Myocyte (in vitro differentiated cells): Measurements from ENCODE around the gene SCAPER. TPM values are rescaled to one million over a fixed set of nuclear protein-coding genes. Genes with fewer than 3 reads are reported as not detected.
"Not testable (repeated sequence)": the region's sequence is repeated elsewhere in the genome, so short reads cannot be mapped to it uniquely, and the experiment has no call there.

Source experiments
- DNase-seq: peaks from one replicate; pipeline ENCODE4 v3.0.0-alpha.2; 2012; ENCODE audit warnings: low read depth
- total RNA-seq: library from RNA; depleted of rRNA; stranded (reverse); fragments of >200 nt; gene quantifications from 2 replicates; pipeline ENCODE4 v1.2.3, GENCODE V29; 2014

The SCAPER gene
- total RNA-seq, 1 donor from 2014 or later = 22.0 TPM

DNA sequence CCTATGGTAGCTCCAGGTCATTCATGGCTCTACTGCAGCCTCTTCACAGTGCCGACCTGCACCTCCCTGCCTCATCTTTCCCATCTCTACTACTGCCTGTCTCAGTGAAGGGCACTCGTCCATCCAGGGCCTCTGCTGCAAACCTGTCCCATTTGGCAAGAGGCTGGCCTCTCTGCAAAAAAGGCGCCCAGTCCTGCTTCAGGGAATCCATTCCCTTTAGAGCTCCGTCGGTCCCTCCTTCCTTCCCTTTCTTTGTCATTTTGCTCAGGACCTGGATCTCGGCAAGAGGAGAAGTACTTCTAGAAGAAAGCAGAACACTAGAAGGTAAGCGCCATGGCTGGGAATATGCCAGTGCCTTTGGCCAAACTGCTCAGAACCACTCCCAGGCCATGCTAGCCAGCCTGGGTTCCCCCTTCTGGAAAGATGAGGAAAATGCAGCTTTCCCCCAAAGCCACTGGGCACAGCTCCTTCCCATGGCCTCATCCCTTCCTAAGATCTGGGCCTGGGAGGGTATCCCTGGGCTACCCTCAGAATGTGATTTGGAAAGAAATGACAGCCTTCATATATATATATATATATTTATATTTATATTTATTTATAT lies 575.0 kb downstream of the SCAPER start:
- peak; percentile 81 for DNase-seq

DNA sequence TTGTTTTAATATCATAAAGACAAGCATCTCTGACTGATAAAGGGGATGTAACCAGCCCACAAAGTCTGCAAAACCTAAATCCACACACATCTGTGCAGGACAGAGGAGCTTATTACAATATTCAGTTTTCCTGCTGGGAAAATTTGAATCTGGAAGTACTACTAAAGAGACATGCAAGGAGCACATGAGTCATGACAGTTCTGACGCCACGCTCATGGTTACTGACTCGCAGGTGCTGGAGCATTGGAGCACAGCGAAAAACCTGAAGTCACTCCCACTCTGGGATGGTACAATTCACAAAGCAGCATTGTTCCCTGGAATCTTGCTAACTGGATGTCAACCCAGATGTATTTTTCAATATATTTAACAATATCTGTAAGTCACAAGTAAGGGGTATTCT lies 576.2 kb downstream of the SCAPER start:
- DNase-seq = no peak

DNA sequence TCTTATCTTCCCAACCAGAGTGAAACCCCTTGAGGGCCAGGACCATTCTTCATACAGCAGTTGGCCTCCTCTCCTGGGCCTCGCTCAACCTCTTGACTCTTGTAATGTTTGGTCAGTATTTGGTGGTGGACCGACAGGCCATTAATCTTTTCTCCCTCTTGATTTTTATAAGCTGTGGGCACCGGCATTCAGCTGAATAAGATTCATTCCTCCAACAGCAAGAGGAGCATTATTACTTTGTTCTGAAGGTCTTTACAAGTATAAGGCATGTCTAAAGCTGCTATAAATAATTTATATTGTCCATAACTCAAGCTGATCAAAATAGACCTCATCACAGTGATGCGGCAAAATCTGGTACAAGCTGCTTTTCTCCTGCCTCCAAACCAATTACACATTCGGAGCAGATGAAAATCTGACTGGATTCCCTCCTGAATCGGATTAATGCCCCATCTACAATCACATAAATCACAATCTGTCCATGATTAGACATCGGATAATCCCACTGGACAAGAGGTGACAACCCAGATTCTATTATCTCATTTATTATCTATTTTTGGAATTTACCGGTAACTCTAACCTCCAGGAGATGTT lies 576.9 kb downstream of the SCAPER start:
- DNase-seq = no peak

DNA sequence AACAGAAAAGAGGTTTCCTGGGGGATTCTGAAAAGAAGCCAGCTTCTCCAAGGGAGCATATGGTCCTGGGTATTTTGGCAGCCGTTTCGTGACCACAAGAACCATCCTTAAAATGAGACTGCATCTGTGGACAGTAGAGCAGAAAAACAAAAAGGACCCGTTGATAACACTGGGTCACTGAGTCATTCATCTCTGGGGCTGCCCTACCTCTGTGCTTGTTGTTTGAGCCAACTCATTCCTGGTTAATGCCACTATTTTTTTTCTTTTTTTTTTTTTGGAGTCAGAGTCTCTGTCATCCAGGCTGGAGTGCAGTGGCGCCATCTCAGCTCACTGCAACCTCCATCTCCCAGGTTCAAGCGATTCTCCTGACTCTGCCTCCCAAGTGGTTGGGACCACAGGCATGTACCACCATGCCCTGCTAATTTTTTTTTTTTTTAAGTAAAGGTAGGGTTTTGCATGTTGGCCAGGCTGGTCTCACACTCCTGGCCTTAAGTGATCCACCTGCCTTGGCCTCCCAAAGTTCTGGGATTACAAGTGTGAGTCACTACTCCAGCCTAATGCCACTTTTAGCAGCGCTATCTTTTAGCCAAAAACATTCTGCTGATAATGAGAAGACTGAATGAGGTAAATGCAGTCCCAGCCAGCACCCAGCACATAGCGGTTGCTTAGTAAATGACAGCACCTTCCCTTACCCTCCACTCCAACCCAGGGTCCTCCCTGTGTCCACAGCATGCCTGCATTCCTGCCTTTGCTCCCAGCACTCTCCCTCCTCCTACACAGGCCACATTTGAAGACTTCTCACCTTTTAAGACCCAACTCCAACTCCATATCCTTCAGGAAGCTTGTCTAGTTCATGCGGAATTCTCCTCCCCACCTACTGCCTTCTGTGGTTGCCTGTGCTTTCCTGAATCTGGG lies 577.7 kb downstream of the SCAPER start:
- DNase-seq = peak; percentile 67

DNA sequence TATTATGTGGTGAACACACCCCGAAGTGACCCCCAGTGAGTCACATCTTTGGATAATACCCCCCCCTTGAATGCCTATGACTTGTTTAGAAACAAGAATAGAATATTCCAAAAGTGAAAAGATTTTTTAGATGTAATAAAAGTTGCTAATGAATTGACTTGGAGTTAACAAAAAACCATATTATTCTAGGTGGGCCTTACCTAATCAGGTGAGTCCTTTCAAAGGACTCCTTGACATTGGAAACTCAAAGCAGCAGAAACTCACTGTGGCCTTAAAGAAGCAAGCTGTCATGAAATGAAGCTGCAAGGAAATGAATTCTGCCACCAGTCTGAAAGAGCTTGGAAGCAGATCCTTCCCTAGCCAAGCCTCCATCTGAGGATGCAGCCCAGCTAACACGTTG lies 579.4 kb downstream of the SCAPER start:
- DNase-seq = no peak

DNA sequence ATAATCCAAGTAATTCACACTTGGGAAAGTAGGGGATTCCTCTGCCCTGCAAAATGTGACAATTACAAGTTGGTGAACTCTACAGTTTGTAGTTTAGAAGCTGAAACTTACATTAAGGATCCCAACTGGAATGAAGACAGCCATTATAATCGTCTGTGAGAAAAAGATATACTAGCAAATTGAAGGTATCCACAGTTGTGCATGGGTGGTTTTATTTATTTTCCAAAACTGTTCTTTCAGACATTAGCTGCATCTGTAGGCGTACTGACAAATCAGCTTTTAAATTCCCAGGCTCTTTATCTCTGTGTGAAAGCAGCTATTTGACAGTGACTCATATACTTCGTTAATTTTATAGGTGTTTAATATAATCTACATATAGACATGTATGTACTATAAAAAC lies 581.1 kb downstream of the SCAPER start:
- no peak for DNase-seq

DNA sequence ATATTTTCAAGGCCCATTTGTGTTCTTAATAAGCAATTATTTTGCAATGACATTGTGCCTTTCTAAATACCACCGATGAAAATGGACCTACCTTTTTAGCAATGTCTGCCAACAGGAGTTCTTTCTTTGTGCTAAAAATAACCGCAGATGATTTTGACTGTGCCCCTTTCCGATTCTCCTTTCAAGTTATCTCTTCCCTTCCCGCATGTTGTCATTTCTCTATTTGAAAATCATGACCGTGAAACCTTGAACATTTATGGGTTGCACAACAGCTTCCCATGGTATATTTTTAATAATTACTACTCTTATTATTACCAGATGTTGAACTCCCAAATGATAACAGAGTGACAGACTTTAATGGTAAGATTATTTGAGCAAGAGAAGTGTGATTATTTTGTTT lies 583.5 kb downstream of the SCAPER start:
- DNase-seq = no peak

DNA sequence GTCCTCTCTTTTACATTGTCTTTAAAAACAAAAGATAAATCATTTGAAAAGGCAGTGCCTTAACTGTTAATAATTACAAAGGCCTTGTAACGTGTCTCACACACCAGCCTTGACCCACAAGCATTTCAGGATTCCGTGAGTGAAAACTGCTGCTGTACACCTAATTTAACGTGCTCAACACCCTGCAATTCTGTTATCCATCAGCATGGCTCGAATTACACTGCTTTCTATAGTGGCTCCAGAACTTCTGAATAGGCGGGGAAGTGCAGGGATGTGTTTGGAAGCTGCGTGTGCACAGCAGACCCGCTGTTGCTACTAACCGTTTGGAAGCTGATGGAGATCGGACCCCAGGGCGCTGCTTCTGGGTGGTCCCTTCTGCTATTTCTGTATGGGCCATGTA lies 584.0 kb downstream of the SCAPER start:
- no peak for DNase-seq

DNA sequence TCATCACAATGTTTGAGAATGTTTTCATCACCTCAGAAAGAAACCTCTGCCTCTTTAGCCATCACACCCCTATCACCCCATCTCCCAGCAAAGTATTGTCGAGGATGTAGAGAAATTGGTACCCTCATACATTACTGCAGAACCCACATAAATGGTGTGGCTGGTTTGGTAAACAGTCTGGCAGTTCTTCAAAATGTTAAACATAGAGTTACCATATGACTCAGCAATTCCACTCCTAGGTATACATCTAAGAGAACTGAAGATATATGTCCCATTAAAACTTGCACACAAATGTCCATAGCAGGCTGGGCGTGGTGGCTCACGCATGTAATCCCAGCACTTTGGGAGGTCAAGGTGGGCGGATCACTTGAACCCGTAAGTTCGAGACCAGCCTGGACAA lies 585.1 kb downstream of the SCAPER start:
- DNase-seq = no peak

DNA sequence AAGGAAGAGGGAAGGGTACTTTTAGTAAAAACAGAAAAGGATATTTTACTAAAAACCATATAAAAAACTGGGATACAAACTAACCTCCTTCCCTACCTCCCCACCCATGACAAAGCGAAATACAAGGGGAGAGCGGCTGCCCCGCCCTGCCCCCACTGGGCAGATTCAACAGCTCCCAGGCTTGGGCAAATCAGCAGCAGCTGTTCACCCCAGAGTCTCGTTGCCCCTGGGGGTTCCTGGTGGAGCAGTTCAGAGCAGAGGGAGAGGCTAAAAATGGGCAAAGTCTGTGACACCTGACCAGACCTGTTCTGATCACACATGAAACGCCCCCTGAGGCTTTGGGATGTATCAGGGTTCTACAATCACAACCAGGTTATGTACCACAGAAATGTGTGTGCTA lies 591.4 kb downstream of the SCAPER start:
- no peak for DNase-seq

DNA sequence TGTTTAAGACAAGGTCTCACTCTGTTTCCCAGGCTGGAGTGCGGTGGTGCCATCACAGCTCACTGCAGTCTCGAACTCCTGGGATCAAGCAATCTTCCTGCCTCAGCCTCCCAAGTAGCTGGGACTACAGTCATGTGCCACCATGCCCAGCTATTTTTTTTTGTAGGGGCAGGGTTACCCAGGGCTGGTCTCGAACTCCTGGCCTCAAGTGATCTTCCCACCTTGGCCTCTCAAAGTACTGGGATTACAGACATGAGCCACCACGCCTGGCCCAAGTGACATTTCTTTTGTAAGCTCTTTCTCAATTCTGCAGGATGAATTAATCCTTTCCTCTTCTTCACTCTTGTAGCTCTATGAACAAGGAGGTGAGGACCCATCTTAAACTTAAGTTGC lies 592.0 kb downstream of the SCAPER start:
- DNase-seq = not testable (repeated sequence)

DNA sequence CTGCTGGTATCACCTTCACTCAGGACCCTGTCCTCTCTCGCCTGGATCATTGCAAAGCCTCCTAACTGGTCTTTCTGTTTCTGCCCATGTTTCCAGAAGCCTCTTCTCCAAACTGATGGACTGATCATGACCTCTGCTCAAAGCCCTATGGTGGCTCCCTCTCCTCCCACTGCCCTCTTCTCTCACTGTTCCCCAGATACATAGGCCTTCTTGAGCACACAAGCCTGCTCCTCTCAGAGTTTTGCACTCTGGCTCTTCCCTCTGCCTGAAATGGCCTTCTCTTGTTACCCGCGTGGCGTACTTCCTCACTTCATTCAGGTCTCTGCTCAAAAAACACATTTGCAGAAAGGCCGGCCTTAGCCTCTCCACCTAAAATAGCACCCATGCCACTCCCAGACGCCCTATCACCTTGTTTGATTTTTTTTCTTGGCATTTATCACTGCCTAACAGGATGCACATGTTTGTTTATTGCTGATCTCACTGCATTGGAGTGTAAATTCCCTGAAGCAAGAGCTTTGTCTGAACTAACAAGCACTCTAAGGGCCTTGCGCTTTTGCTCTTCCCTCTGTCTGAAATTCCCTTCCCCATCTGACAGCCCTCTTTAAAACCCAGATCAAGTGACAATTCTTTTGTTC lies 592.5 kb downstream of the SCAPER start:
- no peak for DNase-seq

DNA sequence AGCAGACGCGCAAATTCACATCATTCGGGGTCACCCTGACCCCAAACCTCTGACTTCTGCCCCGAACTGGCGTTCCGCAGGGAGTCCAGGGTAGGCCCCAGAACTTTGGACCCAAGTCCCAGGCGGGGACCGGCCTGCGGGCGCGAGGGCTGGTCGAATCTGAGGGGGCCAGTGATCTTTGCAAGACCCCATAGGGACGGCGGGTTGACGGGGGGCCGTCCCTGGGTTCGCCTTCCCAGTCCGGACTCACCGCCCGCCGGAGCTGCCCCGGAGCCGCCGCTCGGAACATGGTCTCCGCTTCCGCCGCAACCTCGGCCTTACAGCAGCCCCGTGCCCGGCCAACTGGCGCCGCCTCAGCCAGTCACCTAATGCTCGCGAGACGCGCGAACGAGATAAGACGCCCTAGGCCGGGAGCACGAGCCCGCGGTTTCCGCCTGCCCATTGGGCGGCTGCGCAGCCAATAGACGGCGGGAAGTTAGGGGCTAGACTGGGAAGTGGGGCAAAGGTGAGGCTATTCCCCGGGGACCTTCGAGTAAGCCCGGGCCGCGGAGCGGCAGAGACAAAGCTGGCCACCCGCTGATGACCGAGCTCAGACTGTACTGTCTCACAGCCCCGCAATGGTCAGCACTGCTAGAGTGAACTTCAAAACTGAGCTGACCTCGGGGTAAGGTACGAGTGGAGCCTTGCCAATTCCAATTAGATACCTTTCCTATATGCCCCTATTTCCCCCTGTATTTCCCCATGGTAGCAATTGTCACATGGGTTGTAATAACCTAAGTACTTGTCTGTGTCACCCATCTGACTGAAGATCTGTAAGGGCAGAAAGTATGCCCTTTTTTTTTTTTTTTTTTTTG lies 593.8 kb downstream of the SCAPER start, which contains the start of gene ETFA:
TSS of gene ETFA (minus strand) at position 370 of the 854 bp plus-strand sequence. CDS start at position 289, 81 bp downstream.
- DNase-seq = peak; percentile 99

DNA sequence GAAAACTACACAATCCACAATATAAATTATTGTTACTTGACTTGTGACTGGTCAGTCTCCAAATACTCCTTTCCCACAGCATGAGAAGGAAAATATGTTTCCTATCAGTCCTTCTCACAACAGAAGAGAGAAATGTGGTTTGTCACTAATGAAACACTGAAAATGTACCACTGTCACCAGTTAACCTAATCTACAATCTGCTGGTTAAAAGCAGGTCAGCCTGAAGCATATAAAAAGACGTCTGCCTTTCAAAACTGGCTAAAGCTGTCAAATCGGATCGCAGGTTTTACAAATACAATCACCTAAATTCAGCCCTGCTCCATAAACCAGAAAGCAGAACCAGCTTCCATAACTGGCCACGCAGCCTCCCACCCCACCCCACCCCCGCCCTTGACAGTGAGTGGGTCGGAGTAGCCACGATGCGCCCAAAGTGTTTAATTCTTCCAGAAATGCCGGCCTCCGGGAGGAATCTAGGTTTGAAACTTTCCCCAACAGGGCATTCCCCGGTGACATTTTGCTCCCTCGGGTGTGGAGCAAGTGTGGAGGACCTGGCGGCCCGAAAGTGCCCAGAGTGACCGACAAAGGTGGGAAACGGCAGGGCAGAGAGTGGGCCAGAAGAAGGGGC lies 594.6 kb downstream of the SCAPER start:
- DNase-seq = peak; percentile 36

DNA sequence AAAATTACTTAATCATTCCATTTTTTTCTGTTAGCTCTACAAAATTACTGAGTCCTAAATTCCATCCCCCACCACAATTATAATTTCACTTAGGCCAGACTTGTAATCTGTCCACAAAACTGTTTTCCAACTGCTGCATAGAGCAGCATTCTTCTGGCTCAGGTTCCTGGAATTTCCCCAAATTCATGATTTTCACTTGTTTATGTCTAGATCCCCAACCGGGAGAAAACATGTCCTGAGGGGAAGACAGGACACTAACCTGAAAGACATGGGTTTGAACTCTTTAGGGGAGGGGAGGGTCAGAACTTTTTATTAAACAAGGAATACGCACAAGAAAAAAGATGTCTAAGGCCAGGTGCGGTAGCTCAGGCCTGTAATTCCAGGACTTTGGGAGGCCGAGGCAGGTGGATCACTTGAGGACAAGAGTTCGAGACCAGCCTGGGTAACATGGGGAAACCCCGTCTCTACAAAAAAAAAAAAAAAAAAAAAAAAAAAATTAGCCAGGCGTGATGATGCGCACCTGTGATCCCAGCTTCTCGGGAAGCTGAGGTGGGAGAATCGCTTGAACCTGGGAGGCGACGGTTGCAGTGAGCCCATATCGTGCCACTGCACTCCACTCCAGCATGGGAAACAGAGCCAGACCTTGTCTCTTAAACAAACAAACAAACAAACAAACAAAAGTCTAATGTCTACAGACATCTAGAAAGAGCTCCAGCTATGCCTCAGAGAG lies 595.4 kb downstream of the SCAPER start:
- DNase-seq = no peak

DNA sequence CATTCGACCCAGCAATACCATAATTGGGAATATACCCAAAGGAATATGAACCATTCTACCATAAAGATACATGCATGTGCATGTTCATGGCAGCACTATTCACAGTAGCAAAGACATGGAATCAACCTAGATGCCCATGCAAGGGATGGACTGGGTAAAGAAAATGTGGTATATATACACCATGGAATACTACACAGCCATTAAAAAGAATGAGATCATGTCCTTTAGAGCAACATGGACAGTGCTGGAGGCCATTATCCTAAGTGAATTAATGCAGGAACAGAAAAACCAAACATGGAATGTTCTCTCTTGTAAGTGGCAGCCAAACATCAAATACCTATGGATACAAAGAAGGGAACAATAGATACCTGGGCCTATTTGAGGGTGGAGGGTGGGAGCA lies 601.2 kb downstream of the SCAPER start:
- DNase-seq = no peak

DNA sequence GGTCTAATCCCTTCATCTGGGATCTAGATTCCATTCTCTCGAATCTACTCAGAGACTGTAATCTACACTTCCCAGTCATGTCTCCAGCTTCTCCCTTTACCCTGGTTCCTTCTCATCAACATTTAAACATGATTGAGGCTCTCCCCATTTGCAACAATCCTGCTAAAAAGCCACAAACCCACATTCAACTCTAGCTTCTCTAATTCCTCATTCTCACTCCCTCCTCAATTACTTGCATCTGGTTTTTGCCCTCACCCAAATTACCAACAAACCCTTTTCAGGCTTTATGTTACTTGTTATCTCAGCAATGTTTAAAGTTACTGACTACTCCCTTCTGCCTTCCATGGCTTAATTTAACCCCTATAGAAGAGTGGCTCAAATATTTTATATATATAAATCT lies 605.4 kb downstream of the SCAPER start:
- DNase-seq = no peak

DNA sequence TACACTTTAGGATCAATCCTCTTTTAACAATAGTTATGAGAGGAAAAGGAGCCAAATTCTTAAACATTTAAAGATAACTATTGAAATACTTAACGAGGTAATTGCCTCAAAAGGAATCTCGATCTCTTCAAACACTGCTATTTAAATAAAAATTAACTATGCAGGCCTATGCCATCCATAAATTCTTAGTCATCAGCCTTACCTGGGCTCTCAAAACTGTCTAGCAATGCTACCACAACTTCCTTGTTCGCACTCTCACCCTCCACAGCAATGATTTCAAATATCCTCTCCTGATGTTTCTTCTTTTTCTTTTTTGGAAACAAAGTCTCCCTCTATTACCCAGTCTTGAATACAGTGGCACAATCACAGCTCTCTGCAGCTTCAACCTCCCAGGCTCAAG lies 606.2 kb downstream of the SCAPER start:
- DNase-seq = no peak

DNA sequence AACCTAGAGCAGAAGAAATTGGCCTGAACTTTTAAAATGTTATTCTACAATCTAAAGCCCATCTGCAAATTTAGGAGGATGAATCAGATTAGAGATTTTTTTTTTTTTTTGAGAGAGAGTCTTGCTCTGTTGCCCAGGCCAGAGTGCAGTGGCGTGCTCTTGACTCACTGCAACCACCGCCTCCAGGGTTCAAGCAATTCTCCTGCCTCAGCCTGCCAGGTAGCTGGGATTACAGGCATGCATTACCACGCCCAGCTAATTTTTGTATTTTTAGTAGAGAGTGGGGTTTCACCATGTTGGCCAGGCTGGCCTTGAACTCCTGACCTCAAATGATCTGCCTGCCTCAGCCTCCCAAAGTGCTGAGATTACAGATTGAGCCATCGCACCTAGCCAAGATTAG lies 607.2 kb downstream of the SCAPER start:
- not testable (repeated sequence) for DNase-seq
